GM21717 (cell line): Measurements from ENCODE around the gene WFDC9.
"Not testable (repeated sequence)": the region's sequence is repeated elsewhere in the genome, so short reads cannot be mapped to it uniquely, and the experiment has no call there.

ENCODE experiments used
- ATAC-seq: cut with Tn5 transposase; IDR thresholded peaks from one replicate; pipeline ENCODE4 v1.9.1; 2021; ENCODE audit warnings: mild to moderate bottlenecking, moderate library complexity; ENCODE audit not compliant: unreplicated experiment

Gene WFDC9

GRCh38 chr20:45631184-45631583, at the start of gene WFDC9:
Gene WFDC9 (minus strand): TSS chr20:45631284. CDS start chr20:45610181, 21,103 bp downstream.
- no peak for ATAC-seq

DNA sequence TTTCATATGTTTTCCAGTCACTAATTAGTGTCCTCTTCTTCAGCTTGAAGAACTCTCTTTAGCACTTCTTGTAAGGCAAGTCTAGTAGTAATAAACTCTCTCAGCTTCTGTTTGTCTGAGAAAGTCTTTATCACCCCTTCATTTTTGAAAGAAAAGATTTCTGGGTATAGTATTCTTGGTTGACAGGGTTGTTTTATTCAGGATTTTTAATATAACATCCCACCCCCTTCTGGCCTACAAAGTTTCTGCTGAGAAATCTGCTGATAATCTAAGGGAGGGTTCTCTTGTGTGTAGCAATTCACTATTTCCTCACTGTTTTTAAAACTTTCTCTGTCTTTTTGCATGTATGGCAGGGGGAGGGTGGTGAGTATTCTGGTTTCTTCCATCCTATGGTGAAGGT, 48.6 kb upstream of the WFDC9 start:
- ATAC-seq = no peak

DNA sequence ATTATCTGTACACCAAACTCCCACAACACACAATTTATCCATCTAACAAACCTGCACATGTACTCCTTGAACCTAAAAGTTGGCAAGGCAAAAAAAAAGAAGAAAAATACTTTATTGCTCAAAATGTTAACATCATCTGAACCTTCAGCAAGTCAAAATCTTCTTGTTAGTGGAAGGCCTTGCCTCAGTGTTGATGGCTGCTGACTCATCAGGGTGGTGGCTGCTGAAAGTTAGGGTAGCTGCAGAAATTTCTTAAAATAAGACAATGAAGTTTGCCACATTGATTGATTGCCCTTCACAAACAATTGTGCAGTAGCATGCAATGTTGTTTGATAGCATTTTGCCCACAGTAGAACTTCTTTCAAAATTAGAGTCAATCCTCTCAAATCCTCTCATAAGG, 41.7 kb upstream of the WFDC9 start:
- ATAC-seq = no peak

- ATAC-seq = no peak
Observed at GRCh38 chr20:45670139-45670538, 39.1 kb upstream of the WFDC9 start, which contains the start of gene WFDC11. Gene WFDC11 (minus strand): TSS chr20:45670239. CDS start chr20:45650600, 19,639 bp downstream.

DNA sequence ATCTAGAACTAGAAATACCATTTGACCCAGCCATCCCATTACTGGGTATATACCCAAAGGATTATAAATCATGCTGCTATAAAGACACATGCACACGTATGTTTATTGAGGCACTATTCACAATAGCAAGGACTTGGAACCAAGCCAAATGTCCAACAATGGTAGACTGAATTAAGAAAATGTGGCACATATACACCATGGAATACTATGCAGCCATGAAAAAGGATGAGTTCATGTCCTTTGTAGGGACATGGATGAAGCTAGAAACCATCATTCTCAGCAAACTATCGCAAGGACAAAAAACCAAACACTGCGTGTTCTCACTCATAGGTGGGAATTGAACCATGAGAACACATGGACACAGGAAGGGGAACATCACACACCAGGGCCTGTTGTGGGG, 26.0 kb upstream of the WFDC9 start:
- not testable (repeated sequence) for ATAC-seq

- not testable (repeated sequence) for ATAC-seq
Observed at GRCh38 chr20:45651726-45652125, 20.6 kb upstream of the WFDC9 start.

GRCh38 chr20:45649312-45649863, 18.3 kb upstream of the WFDC9 start:
- no peak for ATAC-seq

DNA sequence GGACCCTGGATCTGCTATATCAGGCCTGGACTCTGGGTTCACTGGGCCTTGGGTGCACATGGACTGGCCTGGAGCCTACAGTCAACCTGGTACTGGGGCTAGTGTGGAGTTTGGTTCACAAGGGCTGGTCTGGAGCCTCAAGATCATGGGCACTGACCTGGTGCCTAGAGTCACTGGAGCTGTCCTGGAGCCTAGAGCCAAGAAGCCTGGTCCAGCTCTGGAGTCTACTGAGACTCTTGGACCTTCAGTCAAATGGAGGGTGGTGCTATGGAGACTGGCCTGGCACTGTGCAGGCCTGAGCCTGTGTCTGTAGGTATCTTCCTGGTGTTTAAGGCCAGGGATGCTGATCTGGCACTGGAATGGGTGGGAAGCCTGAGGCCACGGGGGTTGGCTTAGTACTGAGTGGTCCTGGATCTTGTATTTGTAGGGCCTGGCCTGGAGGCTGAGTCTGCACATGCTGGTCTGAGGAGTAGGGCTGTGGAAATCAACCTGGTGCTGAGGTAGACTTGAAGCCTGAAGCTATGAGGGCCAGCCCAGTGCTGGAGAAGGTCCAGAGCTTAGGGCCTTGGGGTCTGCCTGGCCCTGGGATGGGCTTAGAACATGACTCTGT, 16.5 kb upstream of the WFDC9 start:
- no peak for ATAC-seq

DNA sequence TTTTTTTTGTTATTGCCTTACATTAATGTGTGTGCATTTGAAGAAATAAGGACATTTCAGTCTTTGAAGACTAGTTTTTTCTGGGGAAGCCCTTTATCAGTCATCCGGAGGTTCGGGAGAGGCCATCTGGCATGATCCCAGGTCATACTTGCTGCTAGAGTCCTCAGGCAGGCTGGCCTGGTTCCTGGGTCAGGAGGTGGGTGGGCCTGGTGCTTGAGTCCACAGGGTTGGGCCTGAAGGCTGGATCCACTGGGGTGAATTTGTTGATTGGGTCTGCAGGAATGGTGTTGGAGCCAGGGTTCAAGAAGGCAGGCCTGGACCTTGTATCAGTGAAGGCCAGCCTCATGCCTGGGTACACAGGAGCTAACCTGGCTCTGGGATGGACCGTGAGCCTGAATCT, 15.8 kb upstream of the WFDC9 start:
- ATAC-seq = no peak

DNA sequence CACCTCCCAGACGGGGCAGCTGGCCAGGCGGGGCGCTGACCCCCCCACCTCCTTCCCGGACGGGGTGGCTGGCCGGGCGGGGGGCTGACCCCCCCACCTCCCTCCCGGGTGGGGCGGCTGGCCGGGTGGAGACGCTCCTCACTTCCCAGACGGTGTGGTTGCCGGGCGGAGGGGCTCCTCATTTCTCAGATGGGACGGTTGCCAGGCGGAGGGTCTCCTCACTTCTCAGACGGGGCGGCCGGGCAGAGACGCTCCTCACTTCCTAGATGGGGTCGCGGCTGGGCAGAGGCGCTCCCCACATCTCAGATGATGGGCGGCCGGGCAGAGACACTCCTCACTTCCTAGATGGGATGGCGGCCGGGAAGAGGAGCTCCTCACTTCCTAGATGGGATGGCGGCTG, 14.8 kb upstream of the WFDC9 start:
- not testable (repeated sequence) for ATAC-seq

DNA sequence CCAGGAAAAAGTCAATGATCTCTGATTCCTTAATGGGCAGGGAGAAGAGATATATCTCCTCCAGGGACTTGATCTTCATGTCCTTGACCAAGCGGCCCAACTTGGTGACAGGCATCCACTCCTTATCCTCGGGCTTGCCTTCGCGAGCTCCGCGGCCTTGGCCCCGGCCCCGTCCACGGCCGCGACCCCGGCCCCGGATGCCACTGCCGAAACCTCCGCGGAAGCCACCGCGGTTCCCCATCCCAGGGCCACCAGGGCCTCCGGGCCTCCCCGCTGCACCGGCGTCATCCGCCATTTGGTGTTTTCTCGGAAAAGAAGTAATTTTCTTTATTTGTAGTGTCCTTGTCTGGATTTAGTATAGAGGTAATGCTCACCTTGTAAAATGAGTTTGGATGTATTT, 10.0 kb upstream of the WFDC9 start:
- ATAC-seq = not testable (repeated sequence)

DNA sequence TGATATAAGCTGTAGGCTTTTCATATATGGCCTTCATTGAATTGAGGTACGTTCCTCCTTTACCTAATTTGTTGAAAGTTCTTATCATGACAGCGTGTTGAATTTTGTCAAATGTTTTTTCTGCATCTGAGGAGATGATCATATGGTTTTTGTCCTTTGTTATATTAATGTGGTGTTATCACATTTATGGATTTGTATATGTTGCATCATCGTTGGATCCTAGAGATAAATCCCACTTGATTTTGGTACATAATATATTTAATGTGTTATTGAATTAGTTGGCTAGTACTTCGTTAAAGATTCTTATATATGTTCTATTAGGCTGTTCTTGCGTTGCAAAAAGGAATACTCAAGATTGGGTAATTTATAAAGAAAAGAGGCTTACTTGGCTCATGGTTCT, 8.6 kb upstream of the WFDC9 start:
- ATAC-seq = no peak

DNA sequence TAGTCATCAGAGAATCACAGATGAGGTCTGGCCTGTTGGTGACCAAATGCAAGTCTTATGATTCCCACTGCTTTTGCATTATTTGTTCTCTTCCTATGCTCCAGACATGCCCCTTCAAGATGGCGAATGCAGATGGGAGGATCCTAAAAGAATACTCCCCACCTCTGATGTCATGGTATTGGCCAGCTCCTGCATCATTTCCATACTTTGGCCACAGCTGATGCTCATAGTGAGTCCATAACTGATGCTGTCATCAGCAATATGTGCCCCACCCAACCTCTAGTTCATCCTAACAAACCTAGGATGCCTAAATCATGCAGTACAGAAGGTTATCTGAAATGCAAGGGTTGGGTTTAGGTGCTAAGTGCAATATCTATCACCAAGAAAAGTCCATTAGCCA, 5.4 kb upstream of the WFDC9 start:
- ATAC-seq = no peak

- ATAC-seq = no peak
Observed at GRCh38 chr20:45630371-45630770, 713 bp downstream of the WFDC9 start.

DNA sequence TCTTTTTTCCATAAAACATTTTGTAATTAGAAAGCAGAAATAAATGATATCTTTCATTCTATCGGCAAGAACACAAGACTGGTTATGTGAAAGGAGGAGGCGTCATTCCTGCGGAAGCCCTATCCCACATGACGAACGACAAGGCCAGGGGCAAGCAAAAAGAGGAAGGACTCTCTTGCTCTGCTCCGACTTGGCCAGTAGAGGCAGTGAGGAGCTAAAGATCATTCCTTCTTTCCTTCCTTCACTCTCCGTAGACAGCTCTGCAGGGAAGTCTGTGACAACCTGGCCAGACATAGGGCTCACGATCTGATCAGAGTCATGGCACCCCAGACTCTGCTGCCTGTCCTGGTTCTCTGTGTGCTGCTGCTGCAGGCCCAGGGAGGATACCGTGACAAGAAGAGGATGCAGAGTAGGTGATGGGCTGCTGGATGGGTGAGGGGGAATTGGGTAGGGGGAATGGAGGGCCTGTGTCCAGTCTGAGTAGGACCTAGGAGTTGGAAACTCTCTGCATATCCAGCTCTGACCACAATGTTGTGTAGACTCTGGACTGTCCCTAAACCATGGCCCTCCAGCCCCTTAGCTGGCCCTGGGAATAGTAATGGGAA, 1.5 kb downstream of the WFDC9 start, which contains the start of gene WFDC10A:
Gene WFDC10A, plus strand, starts transcription at position 244 of the 605 bp plus-strand sequence. Its CDS starts 75 bp downstream, at position 319.
- no peak for ATAC-seq

GRCh38 chr20:45626540-45626939, 4.5 kb downstream of the WFDC9 start:
- no peak for ATAC-seq

GRCh38 chr20:45621593-45621992, 9.5 kb downstream of the WFDC9 start:
- no peak for ATAC-seq

DNA sequence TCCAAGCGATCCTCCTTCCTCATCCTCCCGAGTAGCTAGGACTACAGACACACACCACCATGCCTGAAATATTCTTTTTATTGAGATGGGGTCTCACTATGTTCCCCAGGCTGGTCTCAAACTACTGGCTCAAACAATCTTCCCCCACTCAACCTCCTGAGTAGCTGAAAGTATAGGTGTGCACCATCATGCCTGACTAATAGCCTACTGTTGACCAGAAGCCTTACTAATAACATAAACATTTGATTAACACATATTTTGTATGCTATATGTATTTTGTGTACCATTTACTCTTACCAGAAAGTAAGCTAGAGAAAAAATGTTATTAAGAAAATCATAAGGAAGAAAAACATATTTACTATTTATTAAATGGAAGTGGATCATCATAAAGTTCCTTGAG, 13.5 kb downstream of the WFDC9 start:
- ATAC-seq = no peak

- no peak for ATAC-seq
Observed at GRCh38 chr20:45612314-45612713, 18.8 kb downstream of the WFDC9 start.

DNA sequence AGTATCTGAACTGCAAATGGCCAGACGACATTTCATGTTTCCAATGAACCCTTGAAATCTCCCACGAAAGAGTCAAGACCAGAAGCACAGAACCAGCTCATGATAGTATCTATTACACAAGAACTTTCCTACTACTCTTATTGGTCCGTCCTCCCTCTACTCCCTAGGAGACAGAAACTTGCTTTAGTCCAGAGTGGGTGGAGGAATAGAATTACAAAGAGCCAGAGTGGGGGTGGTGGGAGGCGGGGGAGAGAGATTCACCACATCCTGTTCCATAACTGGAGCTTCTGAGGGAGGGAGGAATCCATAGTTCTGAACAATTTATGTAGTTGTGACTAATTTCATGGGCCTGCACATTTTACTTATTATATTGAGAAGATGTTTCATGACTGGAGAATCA, 20.0 kb downstream of the WFDC9 start:
- ATAC-seq = no peak

- no peak for ATAC-seq
Observed at GRCh38 chr20:45607810-45608209, 23.3 kb downstream of the WFDC9 start.

DNA sequence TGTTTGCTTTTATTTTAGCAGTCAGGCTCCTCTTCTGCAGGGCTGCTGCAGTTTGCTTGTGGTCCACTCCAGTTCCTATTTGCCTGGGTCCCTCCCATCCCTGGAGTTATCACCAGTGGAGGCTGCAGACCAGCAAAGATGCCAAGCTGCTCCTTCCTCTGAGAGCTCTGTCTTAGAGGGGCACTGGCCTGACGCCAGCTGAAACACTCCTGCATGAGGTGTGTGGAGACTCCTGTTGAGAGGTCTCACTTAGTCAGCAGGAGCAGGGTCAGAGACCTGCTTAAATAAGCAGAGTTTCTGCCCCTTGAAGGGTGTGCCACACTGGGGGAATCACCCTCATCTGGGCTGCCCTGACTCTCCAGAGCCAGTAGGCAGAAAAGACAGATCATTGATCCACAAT, 35.8 kb downstream of the WFDC9 start:
- ATAC-seq = no peak
